ENCODE measurements around the gene G3BP1. TPM values are rescaled to one million over a fixed set of nuclear protein-coding genes. Genes with fewer than 3 reads are reported as not detected.

Gene G3BP1
- total RNA-seq, 2 experiments from 2014 or later = 178 to 261 TPM

GRCh38 chr5:151766975-151767374 lies 4.8 kb upstream of the G3BP1 start:
- POLR2A ChIA-PET = interaction anchor here (0.9 kb wide), 1 partner anchor 9 kb away, joined by 3 read pairs; no protein-coding TSS in a partner anchor

DNA sequence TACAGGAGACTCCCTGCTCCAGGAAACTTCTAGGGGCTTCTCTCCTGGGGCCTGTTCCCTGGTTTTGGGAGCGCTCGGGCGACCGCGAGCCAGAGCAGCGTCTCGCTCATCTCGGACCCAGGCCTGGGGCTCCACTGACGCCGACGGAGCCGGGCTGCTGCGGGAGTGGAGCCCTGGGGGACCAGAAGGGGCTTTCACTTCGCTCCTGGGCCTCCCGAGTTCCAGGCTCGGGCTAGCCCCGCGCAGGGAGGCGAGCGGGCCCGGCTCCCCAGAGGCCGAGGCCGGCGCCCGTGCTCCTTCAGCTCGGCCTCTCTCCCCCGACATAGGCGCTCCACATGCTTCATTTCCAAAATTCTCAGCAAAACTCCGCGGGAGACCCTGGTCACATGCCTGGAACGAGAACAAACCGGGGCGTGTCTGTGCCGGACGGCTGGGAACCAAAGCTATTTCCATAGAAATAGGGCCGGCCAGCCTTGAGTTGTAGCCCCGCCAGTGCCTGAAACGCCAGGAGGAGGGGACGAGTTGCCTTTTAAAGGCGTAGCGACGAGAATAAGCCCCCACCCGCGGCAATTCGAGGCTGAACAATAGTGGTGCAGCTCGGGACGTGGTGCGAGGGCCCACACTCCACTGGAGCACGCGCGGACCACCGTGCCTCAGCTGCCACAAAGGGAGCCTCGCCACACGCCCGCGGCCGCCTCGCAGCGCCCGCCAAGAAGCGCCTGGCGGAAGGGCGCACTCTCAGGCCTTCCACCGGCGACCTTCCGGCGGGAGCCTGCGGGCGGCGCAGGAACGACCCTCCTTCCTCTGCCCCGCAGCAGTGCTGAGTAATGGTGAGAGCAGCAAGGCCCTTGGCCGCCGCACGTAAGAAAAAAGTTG lies 1.1 kb upstream of the G3BP1 start:
- H2AFZ ChIP-seq (ENCODE audit: low read length) = peak overlapping the region; percentile 73
- TSS peak; percentile 86 for BruUV-seq (replicated peaks)
- peaks cover 29% of the 10 kb centered on the region for H3K4me1 ChIP-seq (ENCODE audit: insufficient read depth, low read length, poor library complexity, severe bottlenecking)
- peaks cover 41% of the 10 kb centered on the region for H3K79me2 ChIP-seq (ENCODE audit: insufficient read depth, low read depth, low read length)
- H3K4me2 ChIP-seq (ENCODE audit: low read length) = peak overlapping the region; percentile 97
- H3K36me3 ChIP-seq (ENCODE audit: insufficient read depth, low read length) = peaks cover 35% of the 10 kb centered on the region
- H3K4me3 ChIP-seq (ENCODE audit: low read depth, low read length, poor library complexity, severe bottlenecking) = peak overlapping the region; percentile 69
- ChIA-PET CTCF (ENCODE audit: unreplicated experiment) (interaction anchor here (1.3 to 2.1 kb wide), 2 partner anchors 14 kb away, joined by 3 to 4 read pairs; no protein-coding TSS in a partner anchor), POLR2A (interaction anchor here (0.5 to 7.8 kb wide), 9 partner anchors 11 to 1747 kb away, joined by 3 to 69 read pairs (median 4); partner anchors contain the start of genes ATOX1 and GM2A)
- intact Hi-C loops (cut with micrococcal nuclease; ENCODE audit: unreplicated experiment) = loop anchor here (1.0 to 5.0 kb wide), 3 partner anchors 111 to 558 kb away; partner anchors contain the start of gene GM2A
- H3K9me3 ChIP-seq (ENCODE audit: low read length) = no peaks in the 10 kb centered on the region
- TF ChIP-seq, protein P1, sequence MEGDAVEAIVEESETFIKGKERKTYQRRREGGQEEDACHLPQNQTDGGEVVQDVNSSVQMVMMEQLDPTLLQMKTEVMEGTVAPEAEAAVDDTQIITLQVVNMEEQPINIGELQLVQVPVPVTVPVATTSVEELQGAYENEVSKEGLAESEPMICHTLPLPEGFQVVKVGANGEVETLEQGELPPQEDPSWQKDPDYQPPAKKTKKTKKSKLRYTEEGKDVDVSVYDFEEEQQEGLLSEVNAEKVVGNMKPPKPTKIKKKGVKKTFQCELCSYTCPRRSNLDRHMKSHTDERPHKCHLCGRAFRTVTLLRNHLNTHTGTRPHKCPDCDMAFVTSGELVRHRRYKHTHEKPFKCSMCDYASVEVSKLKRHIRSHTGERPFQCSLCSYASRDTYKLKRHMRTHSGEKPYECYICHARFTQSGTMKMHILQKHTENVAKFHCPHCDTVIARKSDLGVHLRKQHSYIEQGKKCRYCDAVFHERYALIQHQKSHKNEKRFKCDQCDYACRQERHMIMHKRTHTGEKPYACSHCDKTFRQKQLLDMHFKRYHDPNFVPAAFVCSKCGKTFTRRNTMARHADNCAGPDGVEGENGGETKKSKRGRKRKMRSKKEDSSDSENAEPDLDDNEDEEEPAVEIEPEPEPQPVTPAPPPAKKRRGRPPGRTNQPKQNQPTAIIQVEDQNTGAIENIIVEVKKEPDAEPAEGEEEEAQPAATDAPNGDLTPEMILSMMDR (conservative IDR thresholded peaks at IDR 0.05; ENCODE audit: low read length) = peak; percentile 46; the same call in 1 of the 2 replicates
- no peak for TF ChIP-seq EZH2phosphoT487 (IDR thresholded peaks at IDR 0.05; ENCODE audit: borderline replicate concordance, low read depth, low read length)
- peaks cover 34% of the 10 kb centered on the region for H4K20me1 ChIP-seq (ENCODE audit: insufficient read depth, low read length)
- H3K9me2 ChIP-seq (ENCODE audit: insufficient read depth, low read length) = no peaks in the 10 kb centered on the region
- H3K27ac ChIP-seq (ENCODE audit: low read depth, low read length, poor library complexity, severe bottlenecking) = peak overlapping the region; percentile 87
- peak; percentile 87 for DNase-seq (ENCODE audit: low spot score)

More at GRCh38 chr5:151766975-151767374, 4.8 kb upstream of the G3BP1 start:
- Histone ChIP-seq H3K9me3 (ENCODE audit: low read length) (no peaks in the 10 kb centered on the region), H3K27ac (ENCODE audit: low read depth, low read length, poor library complexity, severe bottlenecking) (no peak overlapping the region), H2AFZ (ENCODE audit: low read length) (no peak overlapping the region), H4K20me1 (ENCODE audit: insufficient read depth, low read length) (no peaks in the 10 kb centered on the region), H3K36me3 (ENCODE audit: insufficient read depth, low read length) (no peaks in the 10 kb centered on the region), H3K4me2 (ENCODE audit: low read length) (no peak overlapping the region), H3K4me3 (ENCODE audit: low read depth, low read length, poor library complexity, severe bottlenecking) (no peak overlapping the region), H3K9me2 (ENCODE audit: insufficient read depth, low read length) (no peaks in the 10 kb centered on the region), H3K4me1 (ENCODE audit: insufficient read depth, low read length, poor library complexity, severe bottlenecking) (peaks cover 14% of the 10 kb centered on the region), H3K79me2 (ENCODE audit: insufficient read depth, low read depth, low read length) (peaks cover 5% of the 10 kb centered on the region; the same call in 1 of the 2 replicates)
- no peak for DNase-seq (ENCODE audit: low spot score)
- CTCF ChIA-PET (ENCODE audit: unreplicated experiment) = no interaction called here
- TF ChIP-seq EZH2phosphoT487 (IDR thresholded peaks at IDR 0.05; ENCODE audit: borderline replicate concordance, low read depth, low read length) = no peak
- TF ChIP-seq, protein P1 (conservative IDR thresholded peaks at IDR 0.05; ENCODE audit: low read length) = no peak
- no TSS peak for BruUV-seq (replicated peaks)
- intact Hi-C loops (cut with micrococcal nuclease; ENCODE audit: unreplicated experiment) = no loop called here

Measured in OCI-LY7 (cell line).